ENCODE results near the gene SPTBN1. TPM values are rescaled to one million over a fixed set of nuclear protein-coding genes. Genes with fewer than 3 reads are reported as not detected.

SPTBN1 gene
- total and polyA plus RNA-seq, 2 of the 13 experiments (the other 11 are each of a cell fraction or from before 2014, with no cell fraction given), result 123 to 299 TPM

DNA sequence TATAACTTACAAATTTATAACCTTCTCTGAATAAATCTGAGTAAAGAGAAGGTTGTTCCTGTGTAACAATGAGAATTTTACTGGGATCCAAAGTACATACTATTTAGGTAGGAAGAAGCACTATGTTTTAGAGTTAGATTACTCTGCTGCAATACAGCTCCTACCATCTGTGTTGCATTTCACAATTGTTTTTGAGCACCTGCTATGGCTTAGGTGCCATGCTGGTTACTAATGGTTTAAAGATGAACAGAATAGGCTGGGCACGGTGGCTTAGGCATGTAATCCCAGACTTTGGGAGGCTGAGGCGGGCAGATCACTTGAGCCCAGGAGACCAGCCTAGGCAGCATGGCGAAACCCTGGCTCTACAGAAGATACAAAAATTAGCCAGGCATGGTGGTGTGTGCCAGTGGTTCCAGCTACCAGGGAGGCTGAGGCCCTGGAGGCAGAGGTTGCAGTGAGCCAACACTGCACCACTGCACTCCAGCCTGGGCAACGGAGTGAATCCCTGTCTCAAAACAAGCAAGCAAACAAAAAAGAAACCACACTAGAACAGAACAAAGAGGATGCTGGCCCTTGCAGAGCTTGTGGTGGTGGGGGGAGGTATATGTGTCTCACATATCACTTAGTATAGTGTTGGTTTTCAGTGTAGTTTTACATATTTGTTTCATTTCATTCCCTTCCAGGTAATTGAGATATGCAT is 56.7 kb downstream of the SPTBN1 start:
- Histone ChIP-seq H3K27ac (ENCODE audit: extremely low read length, insufficient read depth, low read length) (no peak overlapping the region), H2AFZ (ENCODE audit: low read length) (no peak overlapping the region), H3K27me3 (ENCODE audit: control insufficient read depth in 1 of 2, insufficient read depth in 2 of 2, low read length in 2 of 2) (no peaks in the 10 kb centered on the region), H3K9me3 (ENCODE audit: low read length) (no peaks in the 10 kb centered on the region), H3K4me1 (ENCODE audit: insufficient read depth, low read length) (peaks cover 13% of the 10 kb centered on the region), H3K4me3 (replicated peaks in 1 of 3; ENCODE audit: insufficient read depth in 1 of 3, low read depth in 2 of 3, low read length in 3 of 3) (no peak overlapping the region), H4K20me1 (ENCODE audit: insufficient read depth, low read length) (peaks cover 12% of the 10 kb centered on the region), H3K9ac (ENCODE audit: insufficient read depth, low read depth, low read length) (no peak overlapping the region), H3K79me2 (ENCODE audit: insufficient read depth, low read length) (peaks cover 81% of the 10 kb centered on the region), H3K4me2 (ENCODE audit: low read depth, low read length) (no peak overlapping the region), H3K36me3 (replicated peaks in 1 of 2; ENCODE audit: control insufficient read depth in 1 of 2, insufficient read depth in 2 of 2, low read length in 2 of 2) (peaks cover 0 to 7% of the 10 kb centered on the region in 2 experiments; a peak in 3 of 5 replicates)
- no peak for FAIRE-seq
- peak; percentile 53 for ATAC-seq
- intact Hi-C loops (cut with micrococcal nuclease; ENCODE audit: unreplicated experiment) (no loop called here), in situ Hi-C loops (cut with HindIII; ENCODE audit: extremely low pct_ligation_motif_present, low pct_unique_long_range_greater_than_20kb) (no loop called here)
- ChIA-PET POLR2A (no interaction called here), CTCF (ENCODE audit: low intra/inter-chr PET ratio, low total read pairs) (no interaction called here)
- 80% methylated on average over 4 of the region's 4 CpGs for WGBS (ENCODE audit: low lambda C conversion rate)
- TF ChIP-seq, protein P1, sequence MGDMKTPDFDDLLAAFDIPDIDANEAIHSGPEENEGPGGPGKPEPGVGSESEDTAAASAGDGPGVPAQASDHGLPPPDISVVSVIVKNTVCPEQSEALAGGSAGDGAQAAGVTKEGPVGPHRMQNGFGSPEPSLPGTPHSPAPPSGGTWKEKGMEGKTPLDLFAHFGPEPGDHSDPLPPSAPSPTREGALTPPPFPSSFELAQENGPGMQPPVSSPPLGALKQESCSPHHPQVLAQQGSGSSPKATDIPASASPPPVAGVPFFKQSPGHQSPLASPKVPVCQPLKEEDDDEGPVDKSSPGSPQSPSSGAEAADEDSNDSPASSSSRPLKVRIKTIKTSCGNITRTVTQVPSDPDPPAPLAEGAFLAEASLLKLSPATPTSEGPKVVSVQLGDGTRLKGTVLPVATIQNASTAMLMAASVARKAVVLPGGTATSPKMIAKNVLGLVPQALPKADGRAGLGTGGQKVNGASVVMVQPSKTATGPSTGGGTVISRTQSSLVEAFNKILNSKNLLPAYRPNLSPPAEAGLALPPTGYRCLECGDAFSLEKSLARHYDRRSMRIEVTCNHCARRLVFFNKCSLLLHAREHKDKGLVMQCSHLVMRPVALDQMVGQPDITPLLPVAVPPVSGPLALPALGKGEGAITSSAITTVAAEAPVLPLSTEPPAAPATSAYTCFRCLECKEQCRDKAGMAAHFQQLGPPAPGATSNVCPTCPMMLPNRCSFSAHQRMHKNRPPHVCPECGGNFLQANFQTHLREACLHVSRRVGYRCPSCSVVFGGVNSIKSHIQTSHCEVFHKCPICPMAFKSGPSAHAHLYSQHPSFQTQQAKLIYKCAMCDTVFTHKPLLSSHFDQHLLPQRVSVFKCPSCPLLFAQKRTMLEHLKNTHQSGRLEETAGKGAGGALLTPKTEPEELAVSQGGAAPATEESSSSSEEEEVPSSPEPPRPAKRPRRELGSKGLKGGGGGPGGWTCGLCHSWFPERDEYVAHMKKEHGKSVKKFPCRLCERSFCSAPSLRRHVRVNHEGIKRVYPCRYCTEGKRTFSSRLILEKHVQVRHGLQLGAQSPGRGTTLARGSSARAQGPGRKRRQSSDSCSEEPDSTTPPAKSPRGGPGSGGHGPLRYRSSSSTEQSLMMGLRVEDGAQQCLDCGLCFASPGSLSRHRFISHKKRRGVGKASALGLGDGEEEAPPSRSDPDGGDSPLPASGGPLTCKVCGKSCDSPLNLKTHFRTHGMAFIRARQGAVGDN (CRISPR knock-in tag; IDR thresholded peaks at IDR 0.05), result peak; percentile 23; the same call in 1 of the 2 replicates
- TF ChIP-seq, protein P2, sequence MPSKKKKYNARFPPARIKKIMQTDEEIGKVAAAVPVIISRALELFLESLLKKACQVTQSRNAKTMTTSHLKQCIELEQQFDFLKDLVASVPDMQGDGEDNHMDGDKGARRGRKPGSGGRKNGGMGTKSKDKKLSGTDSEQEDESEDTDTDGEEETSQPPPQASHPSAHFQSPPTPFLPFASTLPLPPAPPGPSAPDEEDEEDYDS (CRISPR knock-in tag; IDR thresholded peaks at IDR 0.05), result no peak
- peak; percentile 35; the same call in 1 of the 2 replicates for TF ChIP-seq SP4 (CRISPR knock-in tag; IDR thresholded peaks at IDR 0.05)
- no peak for DNase-seq (ENCODE audit: low spot score)
- BruUV-seq (replicated peaks), result no TSS peak
